ENCODE data around the gene WDFY2.

Gene WDFY2

GRCh38 chr13:51621602-51622001 is 37.3 kb downstream of the WDFY2 start:
- H3K27ac ChIP-seq: no peak overlapping the region
- TF ChIP-seq CTCF (conservative IDR thresholded peaks at IDR 0.05): no peak

GRCh38 chr13:51623473-51623872 is 39.2 kb downstream of the WDFY2 start:
- TF ChIP-seq CTCF (conservative IDR thresholded peaks at IDR 0.05): no peak
- H3K27ac ChIP-seq: no peak overlapping the region

- no peak overlapping the region for H3K27ac ChIP-seq
- no peak for TF ChIP-seq CTCF (conservative IDR thresholded peaks at IDR 0.05)
Measured at GRCh38 chr13:51624207-51624606, 39.9 kb downstream of the WDFY2 start.

- TF ChIP-seq CTCF (conservative IDR thresholded peaks at IDR 0.05): no peak
- no peak overlapping the region for H3K27ac ChIP-seq
Measured at GRCh38 chr13:51624695-51625345, 40.6 kb downstream of the WDFY2 start.

- no peak for TF ChIP-seq CTCF (conservative IDR thresholded peaks at IDR 0.05)
- H3K27ac ChIP-seq: peak overlapping the region; percentile 1; the same call in 1 of the 2 replicates
Measured at GRCh38 chr13:51625555-51626345, 41.5 kb downstream of the WDFY2 start.

- no peak for TF ChIP-seq CTCF (conservative IDR thresholded peaks at IDR 0.05)
- no peak overlapping the region for H3K27ac ChIP-seq
Measured at GRCh38 chr13:51626749-51627148, 42.5 kb downstream of the WDFY2 start.

GRCh38 chr13:51628059-51628852 is 44.0 kb downstream of the WDFY2 start:
- H3K27ac ChIP-seq: no peak overlapping the region
- TF ChIP-seq CTCF (conservative IDR thresholded peaks at IDR 0.05): no peak

Data from VCaP (cell line).